C1 segment of cervical spinal cord (tissue), 14 donors: ENCODE results near the gene RBBP6.
"Not testable (repeated sequence)": the region's sequence is repeated elsewhere in the genome, so short reads cannot be mapped to it uniquely, and the experiment has no call there.

Experiments used
- DNase-seq, 14 donors: peaks; one replicate each; lab custom pipeline; 2025; lab: John Stamatoyannopoulos, UW

Gene RBBP6, protein sequence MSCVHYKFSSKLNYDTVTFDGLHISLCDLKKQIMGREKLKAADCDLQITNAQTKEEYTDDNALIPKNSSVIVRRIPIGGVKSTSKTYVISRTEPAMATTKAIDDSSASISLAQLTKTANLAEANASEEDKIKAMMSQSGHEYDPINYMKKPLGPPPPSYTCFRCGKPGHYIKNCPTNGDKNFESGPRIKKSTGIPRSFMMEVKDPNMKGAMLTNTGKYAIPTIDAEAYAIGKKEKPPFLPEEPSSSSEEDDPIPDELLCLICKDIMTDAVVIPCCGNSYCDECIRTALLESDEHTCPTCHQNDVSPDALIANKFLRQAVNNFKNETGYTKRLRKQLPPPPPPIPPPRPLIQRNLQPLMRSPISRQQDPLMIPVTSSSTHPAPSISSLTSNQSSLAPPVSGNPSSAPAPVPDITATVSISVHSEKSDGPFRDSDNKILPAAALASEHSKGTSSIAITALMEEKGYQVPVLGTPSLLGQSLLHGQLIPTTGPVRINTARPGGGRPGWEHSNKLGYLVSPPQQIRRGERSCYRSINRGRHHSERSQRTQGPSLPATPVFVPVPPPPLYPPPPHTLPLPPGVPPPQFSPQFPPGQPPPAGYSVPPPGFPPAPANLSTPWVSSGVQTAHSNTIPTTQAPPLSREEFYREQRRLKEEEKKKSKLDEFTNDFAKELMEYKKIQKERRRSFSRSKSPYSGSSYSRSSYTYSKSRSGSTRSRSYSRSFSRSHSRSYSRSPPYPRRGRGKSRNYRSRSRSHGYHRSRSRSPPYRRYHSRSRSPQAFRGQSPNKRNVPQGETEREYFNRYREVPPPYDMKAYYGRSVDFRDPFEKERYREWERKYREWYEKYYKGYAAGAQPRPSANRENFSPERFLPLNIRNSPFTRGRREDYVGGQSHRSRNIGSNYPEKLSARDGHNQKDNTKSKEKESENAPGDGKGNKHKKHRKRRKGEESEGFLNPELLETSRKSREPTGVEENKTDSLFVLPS (N-terminal part only)

DNA sequence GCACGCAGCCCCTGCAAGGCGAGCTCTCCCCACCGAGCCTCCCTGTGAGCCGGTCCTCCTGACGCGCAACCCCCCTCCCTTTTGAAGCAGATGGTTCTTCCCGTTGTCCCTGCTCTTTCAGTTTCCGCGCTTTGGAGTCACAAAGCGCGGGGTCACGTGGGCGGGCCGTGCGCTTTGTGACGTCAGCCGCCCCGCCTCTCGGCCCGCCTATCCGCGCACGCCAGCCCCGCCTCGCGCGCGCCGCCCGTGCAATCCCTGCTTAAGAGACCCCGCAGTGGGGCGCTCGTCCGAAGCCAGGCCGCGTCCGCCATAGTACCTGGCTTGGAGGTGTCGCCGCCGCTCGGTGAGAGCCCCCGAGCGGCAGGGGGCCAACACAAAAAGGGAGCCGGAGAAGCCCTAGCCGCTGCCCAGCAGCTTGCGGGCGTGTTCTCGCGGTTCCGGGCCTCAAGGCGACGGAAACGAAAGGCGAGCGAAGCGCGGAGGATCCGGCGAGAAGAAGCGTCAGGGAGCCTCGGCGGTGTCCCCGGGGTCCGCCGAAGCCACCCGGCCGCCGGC, at the start of gene RBBP6:
RBBP6 (plus strand) TSS at position 272 of the 555 bp plus-strand sequence. CDS start 1,061 bp downstream, outside the sequence.
- peak; percentile 55 to 97 (median 90) for DNase-seq

DNA sequence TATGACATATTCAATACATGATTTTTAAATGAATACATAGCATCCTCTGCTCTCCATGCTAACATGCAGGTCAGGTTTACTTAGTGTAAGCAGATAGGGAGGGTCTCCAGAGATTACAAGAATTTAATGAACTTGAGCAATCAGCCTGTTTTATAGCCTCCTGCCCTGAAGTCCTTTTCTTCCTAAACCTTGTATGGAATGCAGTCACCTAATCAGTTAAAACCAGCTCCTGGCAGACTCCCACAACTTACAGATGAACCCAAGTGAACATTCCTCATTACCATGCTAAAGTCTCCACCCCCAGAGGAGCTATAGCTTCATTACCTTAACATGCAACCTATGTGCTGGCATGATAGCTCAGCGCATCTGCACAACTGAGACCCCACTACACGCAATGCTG, 48.5 kb upstream of the RBBP6 start:
- no peak for DNase-seq

DNA sequence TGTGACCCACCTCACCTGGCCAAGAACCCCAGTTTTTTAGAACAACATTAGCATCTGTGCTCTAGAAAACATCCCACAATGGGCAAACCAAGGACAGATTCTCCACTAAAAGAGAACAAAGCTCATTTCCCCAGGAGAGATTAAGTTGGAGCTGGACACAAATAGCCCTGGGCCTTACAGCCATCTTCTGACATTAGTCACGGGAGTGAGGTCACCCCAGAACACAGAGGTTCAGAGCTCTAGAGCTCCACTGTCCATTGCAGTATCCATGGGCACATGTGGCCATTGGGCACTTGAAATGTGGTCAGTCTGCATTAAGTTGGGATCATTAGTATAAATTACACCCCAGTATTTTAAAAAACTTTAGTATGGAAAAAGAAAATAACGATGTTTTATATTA, 47.6 kb upstream of the RBBP6 start:
- no peak for DNase-seq

DNA sequence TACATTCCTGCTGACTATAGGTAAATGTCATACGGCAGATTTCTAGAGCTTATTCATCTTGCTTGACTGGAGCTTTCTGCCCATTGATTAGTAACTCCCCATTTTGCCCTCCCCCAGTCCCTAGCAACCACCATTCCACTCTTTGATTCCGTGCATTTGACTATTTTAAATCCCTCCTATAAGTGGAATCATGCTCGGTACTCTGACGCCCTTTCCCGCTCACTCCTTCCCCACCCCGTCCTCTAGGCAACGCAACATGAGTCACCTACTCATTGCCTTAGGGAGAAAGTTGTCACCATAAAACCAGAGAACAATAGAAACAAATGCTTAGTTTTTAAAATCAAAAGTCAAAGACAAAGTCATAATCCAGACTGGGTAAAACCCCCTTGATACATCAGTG, 45.5 kb upstream of the RBBP6 start:
- DNase-seq: no peak

DNA sequence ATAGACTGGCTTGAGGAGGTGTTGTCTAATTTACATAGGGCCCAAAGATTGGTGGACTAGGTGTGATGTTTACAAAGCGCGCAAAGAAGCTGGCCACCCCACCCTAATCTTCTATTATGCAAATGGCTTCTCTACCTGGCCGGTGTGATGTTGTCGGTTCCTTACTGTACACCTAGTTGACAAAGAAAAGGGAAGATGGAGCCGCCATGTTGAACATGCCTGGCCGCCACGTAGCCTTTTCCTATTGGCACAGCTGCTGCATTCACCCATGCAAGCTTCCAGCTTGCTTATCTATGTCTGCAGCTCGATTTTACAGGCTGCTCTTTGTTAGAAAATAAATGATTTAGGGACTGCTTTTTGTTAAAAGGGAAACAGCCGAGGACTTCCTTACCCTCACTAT, 44.2 kb upstream of the RBBP6 start:
- not testable (repeated sequence) for DNase-seq

DNA sequence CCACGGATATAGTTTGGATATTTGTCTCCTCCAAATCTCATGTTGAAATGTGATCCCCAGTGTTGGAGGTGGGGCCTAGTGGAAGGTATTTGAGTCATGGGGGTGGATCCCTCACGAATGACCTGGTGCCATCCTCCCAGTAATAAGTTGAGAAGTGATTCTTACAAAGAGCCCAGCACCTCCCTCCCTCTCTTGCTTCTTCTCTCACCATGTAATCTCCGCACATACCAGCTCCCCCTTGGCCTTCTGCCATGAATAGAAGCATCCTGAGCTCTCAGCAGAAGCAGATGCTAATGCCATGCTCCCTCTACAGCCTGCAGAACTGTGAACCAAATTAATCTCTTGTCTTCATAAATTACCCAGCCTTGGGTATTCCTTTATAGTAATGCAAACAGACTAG, 41.9 kb upstream of the RBBP6 start:
- no peak for DNase-seq

DNA sequence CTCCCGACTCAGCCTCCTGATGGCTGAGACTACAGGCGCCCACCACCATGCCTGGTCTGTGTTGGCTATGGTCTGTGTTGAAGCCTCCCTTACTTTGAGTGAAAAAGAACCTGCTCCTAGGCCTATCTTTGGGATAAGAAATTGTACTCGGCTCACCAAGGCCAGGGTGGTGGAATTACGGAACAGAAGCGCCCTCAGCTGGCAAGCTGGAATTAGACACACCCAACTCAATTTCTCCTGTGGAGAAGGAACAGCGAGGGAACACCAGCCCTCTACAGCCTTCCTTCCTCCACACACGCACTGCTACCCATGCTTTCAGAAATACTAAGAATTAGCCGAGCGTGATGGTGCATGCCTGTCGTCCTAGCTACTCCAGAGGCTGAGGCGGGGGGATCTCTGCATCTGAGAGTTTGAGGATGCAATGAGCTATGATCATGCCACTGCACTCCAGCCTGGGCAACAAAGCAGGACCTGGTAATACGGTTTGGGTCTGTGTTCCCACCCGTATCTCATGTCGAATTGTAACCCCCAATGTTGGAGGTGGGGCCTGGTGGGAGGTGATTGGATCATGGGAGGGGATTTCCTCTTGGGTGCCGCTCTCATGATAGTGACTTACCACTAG, 40.1 kb upstream of the RBBP6 start:
- DNase-seq: peak in 2 of 14 donors; percentile 0 to 1

DNA sequence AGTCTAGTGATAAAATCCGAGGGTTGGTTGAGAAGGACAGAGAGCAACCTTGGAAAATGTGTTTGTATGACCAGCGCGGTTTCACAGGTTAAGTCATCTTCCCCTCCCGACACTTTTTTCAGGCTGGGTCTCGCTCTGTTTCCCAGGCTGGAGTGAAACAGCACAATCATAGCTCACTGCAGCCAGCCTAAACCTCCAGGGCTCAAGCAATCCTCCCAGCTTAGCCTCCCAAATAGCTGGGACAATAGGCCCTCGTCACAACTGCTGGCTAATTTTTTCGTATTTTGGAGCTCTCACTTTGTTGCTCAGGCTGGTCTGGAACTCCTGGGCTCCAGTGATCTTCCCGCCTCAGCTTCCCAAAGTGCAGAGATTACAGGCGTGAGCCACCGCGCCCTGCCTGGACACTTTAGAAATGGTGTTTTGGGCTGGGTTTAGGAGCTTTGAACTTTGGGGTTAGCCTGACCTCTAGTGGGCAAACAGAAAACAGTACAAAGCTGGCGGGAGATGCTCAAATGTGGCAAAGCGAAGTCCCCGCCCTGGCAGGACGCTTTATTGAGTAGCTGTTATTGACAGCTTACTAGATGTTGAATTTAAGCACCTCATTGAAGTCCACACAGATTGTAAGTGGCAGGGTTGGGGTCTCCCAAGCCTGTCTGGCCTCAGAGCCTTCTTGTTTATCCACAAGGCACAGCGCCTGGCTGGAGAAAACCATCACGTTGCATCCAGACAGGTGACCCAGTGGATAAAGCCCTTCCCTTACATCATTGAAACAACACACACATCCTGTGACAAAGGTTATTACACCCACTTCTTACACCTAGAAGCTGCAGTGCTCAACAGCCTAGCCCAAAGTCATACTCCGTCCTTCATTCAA, 34.7 kb upstream of the RBBP6 start:
- peak in 11 of 14 donors; percentile 3 to 38 (median 20) for DNase-seq

DNA sequence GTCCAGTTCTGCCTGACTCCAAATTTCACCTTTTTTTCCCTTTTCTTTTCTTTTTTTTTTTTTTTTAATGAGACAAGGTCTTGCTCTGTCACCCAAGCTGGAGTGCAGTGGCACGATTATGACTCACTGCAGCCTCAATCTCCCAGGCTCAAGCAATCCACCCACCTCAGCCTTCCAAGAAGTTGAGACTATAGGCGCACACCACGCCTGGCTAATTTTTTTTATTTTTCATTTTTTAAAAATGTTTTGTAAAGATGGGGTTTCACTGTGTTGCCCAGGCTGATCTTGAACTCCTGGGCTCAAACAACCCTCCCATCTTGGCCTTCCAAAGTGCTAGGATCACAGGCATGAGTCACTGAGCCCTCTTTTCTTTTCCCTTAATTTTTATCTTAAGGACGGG, 33.4 kb upstream of the RBBP6 start:
- no peak for DNase-seq

DNA sequence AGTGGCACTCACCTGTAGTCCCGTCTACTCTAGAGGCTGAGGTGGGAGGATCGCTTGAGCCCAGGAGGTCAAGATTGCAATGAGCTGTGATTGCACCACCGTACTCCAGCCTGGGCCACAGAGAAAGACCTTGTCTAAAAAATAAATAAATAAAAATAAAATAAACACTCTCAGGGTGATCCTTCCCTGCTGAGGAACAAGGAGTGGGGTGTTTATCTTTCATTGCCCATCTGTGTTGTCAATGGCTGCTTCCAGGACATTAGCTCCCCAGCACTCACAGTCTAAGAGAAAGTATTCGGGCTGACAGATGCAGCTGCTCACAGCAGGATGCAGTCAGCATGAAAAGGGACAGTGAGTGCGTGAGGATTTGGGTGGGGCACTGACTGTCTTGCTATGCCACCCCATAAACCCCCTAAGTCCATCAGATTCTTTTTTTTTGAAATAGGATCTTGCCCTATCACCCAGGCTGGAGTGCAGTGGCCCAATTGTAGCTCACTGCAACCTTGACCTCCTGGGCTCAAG, 31.3 kb upstream of the RBBP6 start:
- DNase-seq: no peak

DNA sequence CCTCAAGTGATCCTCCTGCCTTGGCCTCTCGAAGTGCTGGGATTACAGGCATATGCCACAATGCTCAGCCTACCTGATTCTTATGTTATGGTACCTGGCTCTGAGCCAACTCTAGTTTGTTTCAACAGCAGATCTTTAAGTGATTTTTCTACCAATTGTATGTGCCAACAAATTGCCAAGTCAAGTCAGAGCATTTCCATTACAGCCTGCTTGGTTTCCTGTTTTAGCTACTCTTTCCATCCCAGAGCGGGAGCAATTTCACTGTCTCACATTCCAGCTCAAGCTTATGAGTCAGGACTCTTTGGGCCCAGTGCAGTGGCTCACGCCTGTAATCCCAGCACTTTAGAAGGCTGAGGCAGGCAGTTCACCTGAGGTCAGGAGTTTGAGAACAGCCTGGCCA, 30.8 kb upstream of the RBBP6 start:
- DNase-seq: no peak

DNA sequence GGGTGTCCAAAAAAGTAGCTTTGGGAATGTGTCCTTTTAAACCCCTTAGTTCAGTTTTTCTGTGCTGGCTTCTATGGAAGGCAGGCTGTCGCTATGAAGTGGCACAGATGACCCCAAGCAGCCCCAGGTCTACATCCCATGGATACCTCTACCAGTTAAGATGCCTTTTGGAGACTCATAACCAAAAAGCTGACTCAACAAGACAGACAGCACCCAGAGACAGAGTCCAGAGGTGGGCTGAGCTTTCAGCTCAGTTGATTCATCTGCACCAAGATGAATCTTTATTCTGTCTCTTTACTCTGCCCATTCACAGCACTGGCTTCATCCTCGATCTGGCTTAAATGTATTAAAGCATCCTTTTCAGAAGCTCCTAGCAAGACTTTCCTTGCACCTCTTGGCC, 29.8 kb upstream of the RBBP6 start:
- DNase-seq: no peak

DNA sequence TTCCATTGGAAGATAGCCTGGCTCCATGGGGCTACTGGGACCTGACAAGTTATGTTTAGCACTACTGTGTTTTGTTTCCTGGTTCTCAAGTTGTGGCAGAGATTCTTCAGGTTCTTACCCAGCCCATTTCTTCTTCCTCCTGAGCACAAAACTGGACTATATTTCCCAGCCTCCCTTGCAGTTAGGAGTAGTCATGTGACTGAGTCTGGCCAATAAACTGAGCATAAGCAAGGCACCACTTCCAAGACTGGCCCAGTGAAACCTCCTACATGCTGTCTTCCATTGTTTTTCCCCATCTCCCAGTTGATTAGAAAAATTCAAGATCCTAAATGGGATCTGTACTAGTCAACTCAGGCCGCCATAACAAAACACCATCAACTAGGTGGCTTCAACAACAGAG, 28.2 kb upstream of the RBBP6 start:
- DNase-seq: no peak

DNA sequence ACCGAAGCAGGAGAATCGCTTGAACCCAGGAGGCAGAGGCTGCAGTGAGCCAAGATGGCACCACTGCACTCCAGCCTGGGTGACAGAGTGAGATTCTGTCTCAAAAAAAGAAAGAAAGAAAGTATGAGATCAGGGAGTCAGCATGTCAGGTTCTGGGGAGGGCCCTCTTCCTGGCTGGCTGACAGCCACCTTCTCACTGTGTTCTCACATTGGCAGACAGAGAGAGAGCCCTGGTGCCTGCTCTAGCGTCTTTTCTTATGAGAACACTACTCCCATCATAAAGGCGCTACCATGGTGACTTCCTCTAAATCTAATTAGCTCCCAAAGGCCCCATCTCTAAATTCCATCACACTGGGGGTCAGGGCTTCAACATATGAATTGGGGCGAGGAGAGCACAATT, 27.6 kb upstream of the RBBP6 start:
- peak in 1 of 14 donors; percentile 59 for DNase-seq

DNA sequence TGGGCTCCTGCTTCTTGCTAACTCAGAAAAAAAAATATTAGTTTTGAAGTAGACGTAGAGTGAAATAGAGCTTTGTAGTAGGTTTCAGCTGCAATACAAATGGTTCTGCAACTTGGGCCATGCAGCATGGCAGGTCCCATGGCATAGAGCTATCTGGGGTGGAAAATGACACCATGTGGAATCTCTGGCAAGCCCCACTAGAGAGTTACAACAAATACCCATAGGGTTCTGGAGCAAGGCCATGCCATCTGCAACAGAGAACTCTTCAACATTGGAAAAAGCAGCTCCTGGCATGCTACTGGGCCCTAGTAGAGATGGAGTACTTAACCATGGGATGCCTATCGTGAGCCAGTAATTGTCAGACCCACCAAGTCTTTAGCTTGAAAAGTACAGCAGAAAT, 25.3 kb upstream of the RBBP6 start:
- peak in 3 of 14 donors; percentile 20 to 98 (median 29) for DNase-seq

DNA sequence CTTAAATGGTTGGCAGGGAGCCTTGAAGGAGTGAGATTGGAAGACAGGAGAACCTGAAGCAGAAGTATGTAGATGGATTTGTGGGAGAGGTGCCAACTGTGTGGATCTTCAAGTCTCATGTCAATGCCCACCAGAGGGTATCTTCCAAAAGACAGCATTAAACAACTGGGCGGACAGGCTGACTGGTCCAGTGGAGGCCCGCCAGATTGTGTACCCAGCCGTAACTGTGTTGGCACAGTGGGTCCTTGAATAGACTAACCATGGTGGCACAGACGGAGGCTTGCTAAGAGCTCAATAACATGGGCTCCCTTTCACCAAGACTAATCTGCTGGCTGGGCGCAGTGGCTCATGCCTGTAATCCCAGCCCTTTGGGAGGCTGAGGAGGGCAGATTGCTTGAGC, 24.2 kb upstream of the RBBP6 start:
- DNase-seq: peak in 1 of 14 donors; percentile 69

DNA sequence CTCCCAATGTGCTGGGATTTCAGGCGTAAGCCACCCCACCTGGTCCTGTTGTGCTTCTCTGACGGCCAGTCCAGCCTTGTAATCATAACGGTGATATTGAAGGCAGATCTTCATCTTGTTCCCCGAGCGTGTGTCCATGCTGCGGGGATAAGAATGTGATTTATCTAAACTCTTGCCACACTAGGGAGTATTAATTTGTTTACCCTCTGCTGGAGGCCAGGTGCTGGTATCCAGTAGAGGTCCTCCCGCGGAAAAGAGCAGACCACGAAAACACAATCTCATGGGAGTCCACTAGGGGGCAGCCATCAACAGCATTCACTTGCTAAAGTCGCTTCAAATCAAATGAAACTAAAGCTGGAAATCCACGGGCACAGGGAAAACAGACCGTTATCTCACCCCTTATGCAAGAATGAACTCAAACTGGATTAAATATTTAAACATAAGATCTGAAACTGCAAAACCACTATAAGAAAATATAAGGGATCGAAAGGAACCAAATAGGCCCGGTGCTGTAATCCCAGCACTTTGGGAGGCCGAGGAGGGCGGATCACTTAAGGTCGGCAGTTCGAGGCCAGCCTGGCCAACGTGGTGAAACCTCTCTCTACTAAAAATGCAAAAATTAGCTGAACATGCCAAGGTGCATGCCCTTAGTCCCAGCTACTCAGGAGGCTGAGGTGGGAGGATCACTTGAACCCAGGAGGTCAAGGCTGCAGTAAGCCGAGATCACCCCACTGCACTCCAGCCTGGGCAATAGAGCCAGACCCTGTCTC, 22.3 kb upstream of the RBBP6 start:
- peak in 12 of 14 donors; percentile 17 to 74 (median 48) for DNase-seq

DNA sequence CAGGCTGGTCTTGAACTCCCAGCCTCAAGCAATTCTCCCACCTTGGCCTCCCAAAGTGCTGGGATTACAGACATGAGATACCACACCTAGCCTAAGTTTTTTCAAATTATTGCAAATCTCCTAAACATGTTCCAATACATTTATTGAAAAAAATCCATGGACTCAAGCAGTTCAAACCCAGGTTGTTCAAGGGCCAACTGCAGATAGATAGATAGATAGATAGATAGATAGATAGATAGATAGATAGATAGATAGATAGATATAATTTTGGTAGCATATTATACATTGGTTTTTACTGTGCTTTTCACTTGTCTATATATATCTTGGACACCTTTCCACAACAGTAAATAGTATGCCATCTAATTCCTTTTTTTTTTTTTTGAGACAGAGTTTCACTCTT, 20.9 kb upstream of the RBBP6 start:
- DNase-seq: no peak

DNA sequence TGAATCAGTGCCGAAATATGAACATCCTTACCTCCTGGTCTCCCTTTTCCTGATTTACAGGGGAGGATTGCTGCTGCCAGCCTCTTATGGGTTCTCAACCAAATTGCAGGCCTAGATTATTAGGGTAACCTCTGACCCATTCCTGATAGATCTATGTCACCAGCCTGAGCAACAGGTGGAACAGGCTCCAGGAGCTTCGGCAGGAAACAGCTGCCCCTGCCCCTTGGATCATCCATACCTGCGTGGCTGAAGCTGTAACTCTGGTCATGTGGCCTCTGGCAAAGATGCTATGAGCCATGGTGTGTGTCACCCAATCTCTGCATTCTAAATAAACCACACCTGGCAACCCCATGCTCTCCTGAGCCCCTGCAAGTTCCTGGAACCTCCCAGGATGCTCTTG, 18.4 kb upstream of the RBBP6 start:
- DNase-seq: no peak

DNA sequence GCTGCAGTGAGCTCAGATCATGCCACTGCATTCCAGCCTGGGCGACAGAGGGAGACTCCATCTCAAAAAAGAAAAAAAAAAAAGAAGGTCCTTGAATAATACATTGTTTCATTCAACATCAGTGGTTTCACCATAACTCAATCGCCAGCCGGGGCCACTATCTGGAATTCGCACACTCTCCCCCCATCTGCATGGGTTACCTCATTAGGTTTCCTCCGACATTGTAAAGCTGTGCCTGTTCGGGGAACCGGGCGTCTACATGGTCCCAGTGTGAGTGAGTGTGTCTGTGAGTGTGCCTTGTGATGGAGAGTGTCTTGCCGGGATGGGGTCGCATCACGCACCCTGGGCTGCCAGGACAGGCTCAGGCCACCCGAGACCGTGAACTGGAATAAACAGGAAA, 16.6 kb upstream of the RBBP6 start:
- no peak for DNase-seq
